Breast epithelium (tissue), 4 donors: ENCODE measurements around the gene DUSP9. TPM values are rescaled to one million over a fixed set of nuclear protein-coding genes. Genes with fewer than 3 reads are reported as not detected.

Experiments used
- DNase-seq, 2 donors: peaks; one replicate each; pipeline ENCODE4 v3.0.0-alpha.2; 2019; ENCODE audit warnings: low spot score in 2 of 2
- H3K27ac ChIP-seq, 2 donors: fragments of 200-600 bp; sonication (generic) in 1 of 2; one replicate each; pipeline ENCODE4 v1.5.1; 2016 to 2019; ENCODE audit warnings: mild to moderate bottlenecking in 1 of 2
- H3K27me3 ChIP-seq, 2 donors: fragments of 200-600 bp; sonication (generic) in 1 of 2; one replicate each; pipeline versions ENCODE4 v1.5.1 to v1.6.0; 2017 to 2019; ENCODE audit warnings: control low read depth in 1 of 2, mild to moderate bottlenecking in 1 of 2
- H3K36me3 ChIP-seq: fragments of 200-600 bp; one replicate; pipeline ENCODE4 v1.5.1; 2019
- H3K4me1 ChIP-seq, 2 donors: fragments of 200-600 bp; sonication (generic); one replicate each; pipeline ENCODE4 v1.5.1; 2016 to 2019; ENCODE audit warnings: control low read depth in 1 of 2
- H3K4me3 ChIP-seq, 3 donors: fragments of 200-600 bp; sonication (generic); 1 replicate in 2 of 3; 2 replicates in 1 of 3; pipeline ENCODE4 v1.5.1; 2016 to 2019; ENCODE audit warnings: mild to moderate bottlenecking in 3 of 3, moderate library complexity in 2 of 3
- H3K9me3 ChIP-seq, 2 donors: fragments of 200-600 bp; sonication (generic) in 1 of 2; one replicate each; pipeline ENCODE4 v1.5.1; 2016 to 2019; ENCODE audit warnings: control low read depth in 1 of 2
- POLR2A ChIP-seq: fragments of 450-650 bp; IDR thresholded peaks from one replicate; pipeline ENCODE4 v1.6.1; 2016; ENCODE audit warnings: antibody characterized with exemption, mild to moderate bottlenecking, moderate library complexity
- POLR2AphosphoS5 ChIP-seq, 3 donors: sonication (generic); formaldehyde crosslinking; IDR thresholded peaks; one replicate each; pipeline ENCODE4 v1.6.1; 2017; ENCODE audit warnings: antibody characterized with exemption in 3 of 3
- intact Hi-C: fragments of 100-400 bp; cut with DNase I; formaldehyde crosslinking; loops from one replicate; pipeline ENCODE4 v1.15.1; 2023; ENCODE audit warnings: low total_unique reads
- total RNA-seq, 3 donors: library from RNA; depleted of rRNA; stranded (reverse); fragments of >200 nt; gene quantifications; one replicate each; pipeline ENCODE4 v1.1.0, GENCODE V29; 2016
- TF ChIP-seq, protein P1 (sequence below), 3 donors: fragments of 450-650 bp; IDR thresholded peaks; one replicate each; pipeline ENCODE4 v1.5.1; 2016 to 2017; ENCODE audit warnings: antibody characterized with exemption in 3 of 3, mild to moderate bottlenecking in 3 of 3, moderate library complexity in 3 of 3

DUSP9 gene
- total RNA-seq, 3 donors from 2014 or later: 0.33 to 0.73 TPM; not detected in 1

GRCh38 chrX:153611298-153612095 is 35.5 kb upstream of the DUSP9 start:
- Histone ChIP-seq H3K9me3 (peaks cover 0 to 7% of the 10 kb centered on the region in 2 donors), H3K36me3 (no peaks in the 10 kb centered on the region), H3K27ac (peak overlapping the region in 1 of 2 donors; percentile 32), H3K4me1 (no peaks in the 10 kb centered on the region), H3K4me3 (no peak overlapping the region), H3K27me3 (peaks cover 0 to 83% of the 10 kb centered on the region in 2 donors)
- intact Hi-C loops: loop anchor here (5.0 kb wide), 1 partner anchor 836 kb away; no protein-coding TSS in a partner anchor
- DNase-seq: no peak
- TF ChIP-seq, protein P1, sequence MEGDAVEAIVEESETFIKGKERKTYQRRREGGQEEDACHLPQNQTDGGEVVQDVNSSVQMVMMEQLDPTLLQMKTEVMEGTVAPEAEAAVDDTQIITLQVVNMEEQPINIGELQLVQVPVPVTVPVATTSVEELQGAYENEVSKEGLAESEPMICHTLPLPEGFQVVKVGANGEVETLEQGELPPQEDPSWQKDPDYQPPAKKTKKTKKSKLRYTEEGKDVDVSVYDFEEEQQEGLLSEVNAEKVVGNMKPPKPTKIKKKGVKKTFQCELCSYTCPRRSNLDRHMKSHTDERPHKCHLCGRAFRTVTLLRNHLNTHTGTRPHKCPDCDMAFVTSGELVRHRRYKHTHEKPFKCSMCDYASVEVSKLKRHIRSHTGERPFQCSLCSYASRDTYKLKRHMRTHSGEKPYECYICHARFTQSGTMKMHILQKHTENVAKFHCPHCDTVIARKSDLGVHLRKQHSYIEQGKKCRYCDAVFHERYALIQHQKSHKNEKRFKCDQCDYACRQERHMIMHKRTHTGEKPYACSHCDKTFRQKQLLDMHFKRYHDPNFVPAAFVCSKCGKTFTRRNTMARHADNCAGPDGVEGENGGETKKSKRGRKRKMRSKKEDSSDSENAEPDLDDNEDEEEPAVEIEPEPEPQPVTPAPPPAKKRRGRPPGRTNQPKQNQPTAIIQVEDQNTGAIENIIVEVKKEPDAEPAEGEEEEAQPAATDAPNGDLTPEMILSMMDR (IDR thresholded peaks at IDR 0.05): no peak
- TF ChIP-seq POLR2A (no peak), POLR2AphosphoS5 (IDR thresholded peaks at IDR 0.05) (no peak)

GRCh38 chrX:153612413-153612812 is 34.6 kb upstream of the DUSP9 start:
- no peak overlapping the region for H3K27ac ChIP-seq
- no peak overlapping the region for H3K4me3 ChIP-seq
- intact Hi-C loops: loop anchor here (5.0 kb wide), 1 partner anchor 835 kb away; no protein-coding TSS in a partner anchor
- no peak for DNase-seq
- no peaks in the 10 kb centered on the region for H3K36me3 ChIP-seq
- TF ChIP-seq POLR2AphosphoS5 (IDR thresholded peaks at IDR 0.05) (no peak), POLR2A (no peak)
- TF ChIP-seq, protein P1 (IDR thresholded peaks at IDR 0.05): no peak
- H3K27me3 ChIP-seq: peaks cover 0 to 84% of the 10 kb centered on the region in 2 donors
- no peaks in the 10 kb centered on the region for H3K4me1 ChIP-seq
- peaks cover 0 to 7% of the 10 kb centered on the region in 2 donors for H3K9me3 ChIP-seq

DNA sequence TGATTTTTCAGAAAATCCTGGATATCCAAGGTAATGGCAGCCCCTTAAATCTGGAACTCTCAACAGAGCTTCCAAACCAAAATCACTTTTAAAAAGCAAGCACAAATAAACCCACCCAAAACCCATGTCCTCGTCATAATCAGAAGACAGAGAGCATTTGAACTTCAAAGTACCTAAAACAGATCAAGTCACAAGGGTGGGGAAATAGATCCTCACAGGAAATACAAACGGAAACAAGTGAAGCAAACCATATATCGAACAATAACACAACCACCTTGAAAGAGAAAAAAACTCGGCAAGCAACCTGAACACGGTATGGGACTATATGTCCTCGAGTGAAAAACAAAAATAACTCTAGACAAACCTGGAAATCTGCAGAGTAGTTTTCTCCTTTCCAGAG is 32.2 kb upstream of the DUSP9 start:
- no peak for DNase-seq
- intact Hi-C loops: loop anchor here (5.0 kb wide), 1 partner anchor 832 kb away; no protein-coding TSS in a partner anchor

GRCh38 chrX:153620576-153620975 is 26.4 kb upstream of the DUSP9 start:
- no peak for DNase-seq
- peaks cover 0 to 78% of the 10 kb centered on the region in 2 donors for H3K27me3 ChIP-seq
- intact Hi-C loops: no loop called here
- no peaks in the 10 kb centered on the region for H3K9me3 ChIP-seq
- H3K36me3 ChIP-seq: no peaks in the 10 kb centered on the region
- no peaks in the 10 kb centered on the region for H3K4me1 ChIP-seq
- H3K4me3 ChIP-seq: no peak overlapping the region
- TF ChIP-seq, protein P1 (IDR thresholded peaks at IDR 0.05): no peak
- no peak for TF ChIP-seq POLR2AphosphoS5 (IDR thresholded peaks at IDR 0.05)
- TF ChIP-seq POLR2A: no peak
- no peak overlapping the region for H3K27ac ChIP-seq

More for the DNA sequence above, 32.2 kb upstream of the DUSP9 start:
- H3K27ac ChIP-seq: no peak overlapping the region
- peaks cover 0 to 86% of the 10 kb centered on the region in 2 donors for H3K27me3 ChIP-seq
- TF ChIP-seq, protein P1 (IDR thresholded peaks at IDR 0.05): no peak
- TF ChIP-seq POLR2A: no peak
- H3K9me3 ChIP-seq: peaks cover 0 to 7% of the 10 kb centered on the region in 2 donors
- H3K36me3 ChIP-seq: no peaks in the 10 kb centered on the region
- H3K4me3 ChIP-seq: no peak overlapping the region
- H3K4me1 ChIP-seq: no peaks in the 10 kb centered on the region

DNA sequence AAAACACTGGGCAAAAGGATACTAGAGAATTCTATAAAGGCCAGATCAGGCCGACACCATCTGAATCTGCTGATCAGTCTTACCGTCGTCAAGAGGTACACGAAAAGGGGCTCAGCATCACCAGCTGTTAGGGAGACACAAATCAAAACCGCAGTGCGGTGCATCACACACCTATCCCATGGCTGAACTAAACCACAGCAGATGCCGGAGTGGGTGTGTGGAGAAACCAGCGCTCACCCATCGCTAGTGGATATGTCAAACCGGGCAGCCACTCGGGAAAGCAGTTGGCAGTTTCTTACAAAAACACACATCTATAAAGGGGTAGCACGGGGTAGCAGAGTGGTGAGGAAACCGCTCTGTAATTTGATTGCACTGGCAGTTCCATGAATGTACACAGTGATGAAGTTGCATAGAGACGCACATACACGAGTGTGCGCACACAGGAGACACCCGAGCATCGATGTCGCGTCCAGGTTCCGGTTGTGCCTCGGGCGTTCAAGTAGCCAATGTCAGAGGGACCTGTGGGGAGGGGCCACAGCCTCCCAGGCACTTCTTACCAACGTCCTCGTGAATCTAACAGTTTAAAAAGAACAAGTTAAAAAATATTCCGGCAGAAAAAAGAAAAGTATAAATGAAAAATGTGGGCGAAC is 24.9 kb upstream of the DUSP9 start:
- H3K36me3 ChIP-seq: no peaks in the 10 kb centered on the region
- intact Hi-C loops: no loop called here
- DNase-seq: no peak
- no peaks in the 10 kb centered on the region for H3K4me1 ChIP-seq
- H3K9me3 ChIP-seq: no peaks in the 10 kb centered on the region
- TF ChIP-seq, protein P1 (IDR thresholded peaks at IDR 0.05): no peak
- TF ChIP-seq POLR2A (no peak), POLR2AphosphoS5 (IDR thresholded peaks at IDR 0.05) (no peak)
- no peak overlapping the region for H3K27ac ChIP-seq
- H3K27me3 ChIP-seq: peaks cover 0 to 74% of the 10 kb centered on the region in 2 donors
- no peak overlapping the region for H3K4me3 ChIP-seq
